HCT116 (cell line): ENCODE data around the gene CEP120. TPM values are rescaled to one million over a fixed set of nuclear protein-coding genes. Genes with fewer than 3 reads are reported as not detected.

ENCODE experiments used
- ATAC-seq: fragments of 200-7000 bp; cut with Tn5 transposase; 2 replicates; pipeline ENCODE4 v1.9.1; 2020; ENCODE audit warnings: mild to moderate bottlenecking, moderate library complexity
- BruUV-seq: library from RNA; stranded (reverse); fragments of 400-500 nt; replicated peaks from 2 replicates; lab custom pipeline; 2021; lab: Mats Ljungman, UMichigan
- CTCF ChIA-PET: fragments of 300-600 bp; sonication (Branson Sonifier 250); formaldehyde crosslinking; loops from one replicate; lab custom pipeline; 2021; ENCODE audit warnings: antibody characterized with exemption; lab: Charles Lee
- POLR2A ChIA-PET: fragments of 300-600, 350-600 bp; sonication (Branson Sonifier 250); formaldehyde crosslinking; loops from one replicate; lab custom pipeline; 2021; ENCODE audit warnings: antibody characterized with exemption; lab: Charles Lee
- RAD21 ChIA-PET, 2 experiments: fragments of 300-600 bp; sonication (Branson Sonifier 250); formaldehyde crosslinking; loops; one replicate each; lab custom pipeline; 2023; ENCODE audit warnings: low total read pairs in 2 of 2; ENCODE audit not compliant: uncharacterized antibody in 2 of 2, unreplicated experiment in 2 of 2, low non-redundant PET in 1 of 2; lab: Charles Lee
- DNase-seq: peaks from one replicate; pipeline ENCODE4 v3.0.0-alpha.2; 2010; ENCODE audit warnings: low read depth, low spot score
- H2AFZ ChIP-seq: fragments of 200-600 bp; shearing (Covaris generic), sonication (generic); 2 replicates; pipeline ENCODE4 v1.6.1; 2017; ENCODE audit warnings: low read depth, mixed run types, mixed read lengths, antibody characterized with exemption, low read length; ENCODE audit not compliant: poor library complexity, severe bottlenecking
- H3K27ac ChIP-seq: 2 replicates; pipeline ENCODE4 v1.5.1; 2012; ENCODE audit warnings: low read depth, low read length
- H3K27me3 ChIP-seq: fragments of 200-600 bp; sonication (generic); 2 replicates; pipeline ENCODE4 v1.6.1; 2016; ENCODE audit warnings: mixed run types, low read length, mixed read lengths; ENCODE audit not compliant: insufficient read depth
- H3K36me3 ChIP-seq, 2 experiments: fragments of 200-500 bp in 1 of 2; fragments of 200-600 bp in 1 of 2; sonication (Bioruptor generic) in 1 of 2; sonication (generic) in 1 of 2; 2 replicates each; pipeline versions ENCODE4 v1.5.1 to v1.6.1; 2014 to 2016; ENCODE audit warnings: low read length in 2 of 2, inconsistent platforms in 1 of 2, mixed read lengths in 1 of 2, mixed run types in 1 of 2; ENCODE audit not compliant: insufficient read depth in 2 of 2, control insufficient read depth in 1 of 2
- H3K4me1 ChIP-seq, 2 experiments: fragments of 200-600 bp in 1 of 2; sonication (generic) in 1 of 2; 2 replicates each; pipeline versions ENCODE4 v1.5.1 to v1.6.1; 2012 to 2017; ENCODE audit warnings: low read length in 2 of 2, inconsistent platforms in 1 of 2, mild to moderate bottlenecking in 1 of 2, mixed read lengths in 1 of 2, mixed run types in 1 of 2, moderate library complexity in 1 of 2; ENCODE audit not compliant: insufficient read depth in 2 of 2, control insufficient read depth in 1 of 2
- H3K4me2 ChIP-seq: fragments of 200-600 bp; sonication (generic); 2 replicates; pipeline ENCODE4 v1.6.1; 2017; ENCODE audit warnings: mixed run types, low read length, mixed read lengths
- H3K4me3 ChIP-seq, 2 experiments: fragments of 200-600 bp in 1 of 2; sonication (generic) in 1 of 2; replicated peaks in 1 of 2; 2 replicates each; pipeline ENCODE4 v1.5.1; 2011 to 2016; ENCODE audit warnings: low read length in 2 of 2, control low read depth in 1 of 2, low read depth in 1 of 2, mild to moderate bottlenecking in 1 of 2, mixed read lengths in 1 of 2, mixed run types in 1 of 2
- H3K79me2 ChIP-seq: fragments of 200-600 bp; sonication (generic); 2 replicates; pipeline ENCODE4 v1.6.1; 2017; ENCODE audit warnings: mild to moderate bottlenecking, mixed run types, low read length, moderate library complexity, mixed read lengths; ENCODE audit not compliant: insufficient read depth
- H3K9ac ChIP-seq: fragments of 200-600 bp; sonication (generic); 2 replicates; pipeline ENCODE4 v1.6.1; 2016; ENCODE audit warnings: low read length, mixed read lengths
- H3K9me2 ChIP-seq: fragments of 200-600 bp; sonication (generic), shearing (Covaris generic); 2 replicates; pipeline ENCODE4 v1.6.1; 2017; ENCODE audit warnings: mixed run types, mild to moderate bottlenecking, moderate library complexity; ENCODE audit not compliant: insufficient read depth
- H3K9me3 ChIP-seq, 2 experiments: fragments of 200-500 bp in 1 of 2; fragments of 200-600 bp in 1 of 2; sonication (Bioruptor generic) in 1 of 2; sonication (generic) in 1 of 2; 2 replicates each; pipeline ENCODE4 v1.6.1; 2014 to 2017; ENCODE audit warnings: low read length in 2 of 2, mixed read lengths in 2 of 2, inconsistent platforms in 1 of 2, low read depth in 1 of 2, mild to moderate bottlenecking in 1 of 2, mixed run types in 1 of 2, moderate library complexity in 1 of 2; ENCODE audit not compliant: control insufficient read depth in 1 of 2, insufficient read depth in 1 of 2
- H4K20me1 ChIP-seq: fragments of 200-600 bp; sonication (generic), shearing (Covaris generic); 2 replicates; pipeline ENCODE4 v1.6.1; 2017; ENCODE audit warnings: mixed run types, mild to moderate bottlenecking, moderate library complexity; ENCODE audit not compliant: insufficient read depth
- CEBPB ChIP-seq: IDR thresholded peaks from 2 replicates; pipeline ENCODE4 v1.6.1; 2012; ENCODE audit warnings: low read depth
- EZH2 ChIP-seq: fragments of 200-600 bp; sonication (generic); IDR thresholded peaks from 2 replicates; pipeline ENCODE4 v1.6.1; 2017; ENCODE audit warnings: antibody characterized with exemption, mixed run types
- POLR2AphosphoS5 ChIP-seq: IDR thresholded peaks from 2 replicates; pipeline ENCODE4 v1.6.1; 2011; ENCODE audit warnings: mild to moderate bottlenecking, low read depth, low read length, moderate library complexity
- REST ChIP-seq: IDR thresholded peaks from 2 replicates; pipeline ENCODE4 v1.6.1; 2012; ENCODE audit warnings: low read depth
- SRF ChIP-seq: IDR thresholded peaks from 2 replicates; pipeline ENCODE4 v1.6.1; 2012; ENCODE audit warnings: low read depth
- TCF7L2 ChIP-seq: IDR thresholded peaks from 2 replicates; pipeline ENCODE4 v1.7.0; 2011; ENCODE audit warnings: borderline replicate concordance, inconsistent platforms; ENCODE audit not compliant: insufficient read depth, insufficient read length; ENCODE audit errors: extremely low read depth
- ZBTB33 ChIP-seq: IDR thresholded peaks from 2 replicates; pipeline ENCODE4 v1.6.1; 2011; ENCODE audit warnings: mild to moderate bottlenecking, low read length, moderate library complexity; ENCODE audit not compliant: insufficient replicate concordance; ENCODE audit errors: extremely low read depth
- intact Hi-C: fragments of 100-400 bp; cut with micrococcal nuclease; formaldehyde crosslinking; loops from 2 replicates; pipeline ENCODE4 v1.10.0; 2022
- total RNA-seq: library from RNA; stranded (reverse); gene quantifications from one replicate; pipeline ENCODE4 v1.2.1, GENCODE V29; 2021; ENCODE audit not compliant: unreplicated experiment

The CEP120 gene
- total RNA-seq, 1 experiment from 2014 or later: 30.2 TPM

GRCh38 chr5:123351240-123351639 lies 72.0 kb downstream of the CEP120 start:
- RAD21 ChIA-PET: no interaction called here
- H4K20me1 ChIP-seq: no peaks in the 10 kb centered on the region
- H3K4me1 ChIP-seq: no peaks in the 10 kb centered on the region
- H3K9me3 ChIP-seq: no peaks in the 10 kb centered on the region; a peak in 1 of 4 replicates
- H3K4me3 ChIP-seq: no peak overlapping the region
- H3K27me3 ChIP-seq: no peaks in the 10 kb centered on the region
- TF ChIP-seq POLR2AphosphoS5 (no peak), TCF7L2 (no peak), SRF (no peak), EZH2 (no peak), ZBTB33 (no peak), CEBPB (no peak), REST (no peak)
- no peak overlapping the region for H2AFZ ChIP-seq
- no peak overlapping the region for H3K4me2 ChIP-seq
- no peak for ATAC-seq
- no peaks in the 10 kb centered on the region for H3K9me2 ChIP-seq
- POLR2A ChIA-PET: no interaction called here
- H3K79me2 ChIP-seq: no peaks in the 10 kb centered on the region
- CTCF ChIA-PET: no interaction called here
- intact Hi-C loops: no loop called here
- no peaks in the 10 kb centered on the region for H3K36me3 ChIP-seq
- no peak overlapping the region for H3K27ac ChIP-seq
- no TSS peak for BruUV-seq
- no peak overlapping the region for H3K9ac ChIP-seq
- no peak for DNase-seq
